Loucy (cell line): ENCODE data around the gene RPL37.
"Not testable (repeated sequence)": the region's sequence is repeated elsewhere in the genome, so short reads cannot be mapped to it uniquely, and the experiment has no call there.

Source experiments
- H2AFZ ChIP-seq: fragments of 200-600 bp; sonication (generic); 2 replicates; pipeline ENCODE4 v1.6.0; 2016; ENCODE audit warnings: antibody characterized with exemption, mild to moderate bottlenecking, low read length, moderate library complexity
- H3F3A ChIP-seq: fragments of 200-600 bp; 2 replicates; pipeline ENCODE4 v1.6.0; 2016; ENCODE audit warnings: antibody characterized with exemption, low read depth, mild to moderate bottlenecking
- H3K27me3 ChIP-seq: fragments of 200-600 bp; sonication (generic); 2 replicates; pipeline ENCODE4 v1.6.1; 2014; ENCODE audit warnings: low read length, mild to moderate bottlenecking; ENCODE audit not compliant: insufficient read depth, poor library complexity, severe bottlenecking
- H3K36me3 ChIP-seq: fragments of 200-600 bp; sonication (generic); 2 replicates; pipeline ENCODE4 v1.6.1; 2016; ENCODE audit warnings: low read length; ENCODE audit not compliant: insufficient read depth
- H3K4me1 ChIP-seq: fragments of 200-600 bp; sonication (generic); 2 replicates; pipeline ENCODE4 v1.5.1; 2014; ENCODE audit warnings: low read length, mild to moderate bottlenecking; ENCODE audit not compliant: insufficient read depth, poor library complexity, severe bottlenecking
- H3K4me2 ChIP-seq: fragments of 200-600 bp; sonication (generic); 2 replicates; pipeline ENCODE4 v1.6.0; 2014; ENCODE audit warnings: antibody characterized with exemption, low read length, low read depth, mild to moderate bottlenecking; ENCODE audit not compliant: poor library complexity, severe bottlenecking
- H3K4me3 ChIP-seq: fragments of 200-600 bp; sonication (generic); 2 replicates; pipeline ENCODE4 v1.5.1; 2014; ENCODE audit warnings: low read length, mild to moderate bottlenecking, mixed read lengths; ENCODE audit not compliant: poor library complexity, severe bottlenecking
- H3K79me2 ChIP-seq: fragments of 200-600 bp; sonication (generic); 2 replicates; pipeline ENCODE4 v1.6.1; 2014; ENCODE audit warnings: low read length; ENCODE audit not compliant: insufficient read depth
- H3K9ac ChIP-seq: fragments of 200-600 bp; sonication (generic); 2 replicates; pipeline ENCODE4 v1.6.0; 2014; ENCODE audit warnings: mild to moderate bottlenecking, low read depth, low read length, moderate library complexity; ENCODE audit not compliant: poor library complexity, severe bottlenecking
- H3K9me2 ChIP-seq: fragments of 200-600 bp; sonication (generic); replicated peaks from 2 replicates; pipeline ENCODE4 v1.6.1; 2016; ENCODE audit warnings: low read depth, low read length, mixed read lengths
- H3K9me3 ChIP-seq: fragments of 200-600 bp; sonication (generic); 2 replicates; pipeline ENCODE4 v1.6.1; 2014; ENCODE audit warnings: mild to moderate bottlenecking, antibody characterized with exemption, low read length, low read depth; ENCODE audit not compliant: insufficient read depth
- H4K20me1 ChIP-seq: fragments of 200-600 bp; sonication (generic); 2 replicates; pipeline ENCODE4 v1.6.0; 2014; ENCODE audit warnings: antibody characterized with exemption, low read length, mild to moderate bottlenecking; ENCODE audit not compliant: insufficient read depth, poor library complexity, severe bottlenecking
- CTCF ChIP-seq: fragments of 200-600 bp; sonication (generic); conservative IDR thresholded peaks from 2 replicates; pipeline ENCODE4 v1.5.1; 2014; ENCODE audit warnings: mild to moderate bottlenecking, antibody characterized with exemption, low read length
- EZH2phosphoT487 ChIP-seq: fragments of 200-600 bp; IDR thresholded peaks from 2 replicates; pipeline ENCODE4 v1.6.1; 2018; ENCODE audit warnings: antibody characterized with exemption, mild to moderate bottlenecking, moderate library complexity, borderline replicate concordance

The RPL37 gene

GRCh38 chr5:40792691-40793090 is 42.3 kb downstream of the RPL37 start:
- not testable (repeated sequence) for H2AFZ ChIP-seq, H3K27me3 ChIP-seq, H3K9ac ChIP-seq, H3F3A ChIP-seq, H3K9me3 ChIP-seq, H3K9me2 ChIP-seq
- peaks cover 92% of the 10 kb centered on the region for H3K79me2 ChIP-seq
- H3K4me3 ChIP-seq: peak overlapping the region; percentile 56
- peaks cover 10% of the 10 kb centered on the region; the same call in 1 of the 2 replicates for H3K36me3 ChIP-seq
- peaks cover 81% of the 10 kb centered on the region for H4K20me1 ChIP-seq
- H3K4me2 ChIP-seq: peak overlapping the region; percentile 95
- H3K4me1 ChIP-seq: peaks cover 50% of the 10 kb centered on the region

GRCh38 chr5:40791715-40792139 is 43.3 kb downstream of the RPL37 start:
- Histone ChIP-seq H2AFZ (no peak overlapping the region), H3K79me2 (peaks cover 98% of the 10 kb centered on the region), H3F3A (no peaks in the 10 kb centered on the region), H3K4me2 (peak overlapping the region; percentile 95), H3K9me2 (no peaks in the 10 kb centered on the region), H3K4me3 (peak overlapping the region; percentile 56), H3K9me3 (peaks cover 8% of the 10 kb centered on the region; the same call in 1 of the 2 replicates), H3K9ac (peak overlapping the region; percentile 37), H3K36me3 (peaks cover 13% of the 10 kb centered on the region; the same call in 1 of the 2 replicates), H3K4me1 (peaks cover 46% of the 10 kb centered on the region), H4K20me1 (peaks cover 83% of the 10 kb centered on the region), H3K27me3 (no peaks in the 10 kb centered on the region)
- TF ChIP-seq CTCF: no peak
- TF ChIP-seq EZH2phosphoT487: no peak

- H2AFZ ChIP-seq: no peak overlapping the region
- H3K9me3 ChIP-seq: peaks cover 8% of the 10 kb centered on the region; the same call in 1 of the 2 replicates
- H3K9me2 ChIP-seq: no peaks in the 10 kb centered on the region
- TF ChIP-seq EZH2phosphoT487 (no peak), CTCF (no peak)
- H3K4me2 ChIP-seq: peak overlapping the region; percentile 95
- peaks cover 83% of the 10 kb centered on the region for H4K20me1 ChIP-seq
- H3F3A ChIP-seq: no peaks in the 10 kb centered on the region
- peaks cover 40% of the 10 kb centered on the region for H3K4me1 ChIP-seq
- peaks cover 98% of the 10 kb centered on the region for H3K79me2 ChIP-seq
- peaks cover 17% of the 10 kb centered on the region; the same call in 1 of the 2 replicates for H3K36me3 ChIP-seq
- H3K9ac ChIP-seq: peak overlapping the region; percentile 37
- peak overlapping the region; percentile 56 for H3K4me3 ChIP-seq
- H3K27me3 ChIP-seq: no peaks in the 10 kb centered on the region
These were observed 44.0 kb downstream of the RPL37 start for GRCh38 chr5:40790947-40791593.

GRCh38 chr5:40788941-40789340 is 46.1 kb downstream of the RPL37 start:
- not testable (repeated sequence) for H3K27me3 ChIP-seq, H3K9me2 ChIP-seq, H3K9me3 ChIP-seq, H3K4me3 ChIP-seq, H3F3A ChIP-seq, H2AFZ ChIP-seq, H3K9ac ChIP-seq, H3K4me2 ChIP-seq
- Histone ChIP-seq H3K4me1 (peaks cover 32% of the 10 kb centered on the region), H3K36me3 (peaks cover 18% of the 10 kb centered on the region; the same call in 1 of the 2 replicates), H4K20me1 (peaks cover 81% of the 10 kb centered on the region), H3K79me2 (peaks cover 98% of the 10 kb centered on the region)
